Stimulated activated CD4-positive, alpha-beta T cell treated with anti-CD3 and anti-CD28 coated beads, Interleukin-15, amount 100 ng/mL, for 1 hour (primary cell): ENCODE data around the gene C2CD2.

Experiments used
- DNase-seq, 2 donors: peaks; one replicate each; pipeline ENCODE4 v3.0.0-alpha.2; 2020; ENCODE audit warnings: low read depth in 1 of 2, low spot score in 1 of 2

C2CD2 gene

DNA sequence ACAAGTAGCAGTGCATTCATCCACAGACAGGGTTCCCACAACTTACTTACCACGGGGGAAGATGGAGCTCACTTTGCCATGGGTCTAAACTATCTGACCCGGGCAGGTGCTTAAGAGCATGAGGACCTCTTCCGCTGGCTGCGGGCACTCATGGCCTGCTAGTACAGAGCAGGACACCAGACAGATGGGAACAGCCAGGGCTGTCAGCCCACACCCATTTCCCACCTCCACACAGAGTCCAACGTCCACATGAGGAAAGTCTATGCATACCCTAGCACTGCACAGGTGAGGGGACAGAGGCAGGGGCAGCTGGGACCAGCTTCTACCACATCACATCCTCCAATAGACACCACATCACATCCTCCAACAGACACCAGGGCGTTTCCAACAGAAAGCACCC lies 38.9 kb downstream of the C2CD2 start:
- DNase-seq: no peak

- no peak for DNase-seq
These were observed 39.5 kb downstream of the C2CD2 start for GRCh38 chr21:41914358-41914757.

GRCh38 chr21:41913230-41913629 lies 40.6 kb downstream of the C2CD2 start:
- no peak for DNase-seq

DNA sequence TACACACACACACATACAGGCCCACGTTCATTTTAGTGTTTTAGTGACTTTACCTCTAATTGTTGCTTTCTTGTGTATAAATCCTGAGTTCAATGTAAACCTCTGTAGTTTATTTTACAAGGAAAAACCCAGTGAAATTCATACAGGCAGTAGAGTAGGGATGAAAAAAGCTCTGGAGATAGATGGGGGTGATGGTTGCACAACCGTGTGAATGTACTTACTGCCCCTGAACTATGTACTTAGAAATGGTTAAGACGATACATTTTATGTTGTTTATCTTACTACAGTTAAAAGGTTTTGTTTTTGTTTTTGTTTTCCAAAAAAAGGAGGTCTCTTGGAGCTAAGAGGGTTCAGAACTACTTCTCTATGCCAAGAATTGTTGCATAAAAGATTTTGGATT lies 45.0 kb downstream of the C2CD2 start:
- DNase-seq: no peak

DNA sequence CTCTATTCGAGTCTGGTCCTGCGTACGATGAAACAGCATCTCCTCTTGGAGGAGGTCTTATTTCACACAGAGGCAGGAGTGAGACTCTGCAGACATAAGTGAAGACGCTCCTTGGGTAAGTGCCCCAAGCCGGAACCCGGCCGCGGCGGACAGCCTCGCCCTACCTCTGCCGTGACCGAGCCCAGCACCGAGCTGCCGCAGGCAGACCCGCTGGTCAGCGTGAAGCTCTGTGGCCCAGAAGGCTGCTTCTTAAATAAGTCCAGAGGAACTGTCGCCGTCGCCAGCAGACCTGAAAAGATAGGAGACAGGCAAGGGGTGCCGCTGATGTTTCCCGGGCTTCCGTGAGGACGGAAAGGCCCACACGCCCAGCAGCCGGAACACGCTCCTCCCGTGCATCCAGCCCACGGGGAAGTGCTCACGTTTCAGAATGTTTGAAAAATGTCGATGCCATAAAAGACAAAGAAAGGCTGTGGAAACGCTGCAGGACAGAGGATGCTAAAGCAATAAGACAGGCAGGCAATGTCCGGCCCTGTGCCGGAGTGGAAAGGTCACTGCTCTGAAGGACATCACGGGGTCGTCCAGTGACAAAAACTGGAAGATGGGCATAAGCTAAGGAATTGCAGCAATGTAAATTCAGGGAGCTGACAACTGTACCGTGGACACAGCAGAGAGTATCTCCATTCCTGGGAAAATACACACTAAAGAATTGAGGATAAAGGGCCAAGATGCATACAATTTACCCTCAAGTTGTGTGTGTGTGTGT lies 46.1 kb downstream of the C2CD2 start:
- no peak for DNase-seq

DNA sequence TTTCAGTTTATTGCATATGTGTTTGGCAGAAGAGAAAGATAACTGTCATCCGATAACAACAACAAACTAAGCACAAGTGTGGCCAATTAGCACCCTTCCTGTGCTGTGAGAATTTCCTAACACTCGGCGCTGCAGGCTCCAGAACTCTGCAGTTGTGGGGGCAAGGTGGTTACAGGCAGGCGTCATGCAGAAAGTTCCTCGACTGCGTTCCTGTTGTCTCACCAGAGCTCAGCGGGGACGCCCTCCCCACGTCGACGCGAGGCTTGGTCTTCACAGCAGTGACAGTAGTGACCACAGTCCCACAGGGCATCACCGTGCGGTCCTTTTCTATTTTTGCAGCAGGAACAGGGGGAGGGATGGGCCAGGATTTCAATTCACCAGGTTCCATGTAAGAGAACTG lies 47.0 kb downstream of the C2CD2 start:
- DNase-seq: no peak

DNA sequence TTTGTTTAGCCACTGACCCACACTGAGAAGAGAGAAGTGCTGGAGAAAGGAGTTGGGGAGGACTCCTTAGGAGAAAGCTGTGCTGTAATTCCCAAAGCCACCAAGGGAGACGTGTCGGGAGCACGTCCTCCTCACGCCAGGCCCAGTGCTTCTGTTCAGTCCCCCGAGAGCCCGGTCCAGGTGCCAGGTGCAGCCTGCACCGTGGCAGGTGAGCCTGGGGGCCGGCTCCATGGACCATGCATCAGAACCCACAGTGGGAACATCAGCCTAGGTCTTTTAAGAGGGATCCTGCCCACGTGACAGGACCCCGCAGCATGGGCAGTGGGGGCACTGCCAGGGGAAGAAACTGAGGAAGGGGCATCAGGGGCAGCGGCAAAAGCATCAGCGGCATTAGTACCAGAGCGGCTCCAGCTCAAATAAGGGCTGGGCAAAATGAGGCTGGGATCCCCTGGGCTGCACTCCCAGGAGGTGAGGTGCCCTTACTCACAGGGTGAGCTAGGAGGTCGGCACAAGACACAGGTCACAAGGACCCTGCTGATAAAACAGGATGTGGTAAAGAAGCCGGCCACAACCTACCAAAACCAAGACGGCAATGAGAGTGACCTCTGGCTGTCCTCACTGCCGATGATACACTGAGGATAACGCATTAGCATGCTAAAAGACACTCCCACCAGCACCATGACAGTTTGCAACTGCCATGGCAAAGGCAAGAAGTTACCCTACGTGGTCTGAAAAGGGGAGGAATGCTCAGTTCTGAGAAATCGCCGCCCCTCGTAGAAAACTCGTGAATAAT lies 50.1 kb downstream of the C2CD2 start:
- DNase-seq: no peak

GRCh38 chr21:41902946-41903345 lies 50.9 kb downstream of the C2CD2 start:
- no peak for DNase-seq

- DNase-seq: no peak
These were observed 52.0 kb downstream of the C2CD2 start for GRCh38 chr21:41901782-41902181.

DNA sequence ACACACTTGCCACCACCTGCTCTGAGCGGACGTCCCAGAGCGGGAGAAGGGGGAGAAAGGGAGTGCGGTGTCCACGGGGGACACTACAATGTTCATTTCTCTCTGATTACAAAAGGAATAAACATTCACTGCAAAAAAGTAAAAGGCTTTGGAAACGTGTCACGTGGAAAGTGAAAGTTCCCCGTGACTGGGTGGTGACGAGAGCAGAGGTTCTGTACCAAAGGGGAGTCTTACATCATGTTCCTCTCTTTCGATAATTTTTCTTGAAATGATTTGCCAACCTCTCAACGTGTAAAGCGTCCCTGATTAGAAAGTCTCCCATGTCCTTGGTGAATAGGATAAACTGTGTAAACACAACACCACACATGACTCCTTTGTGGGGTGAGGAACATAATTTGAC lies 52.7 kb downstream of the C2CD2 start:
- no peak for DNase-seq

GRCh38 chr21:41900401-41900800 lies 53.4 kb downstream of the C2CD2 start:
- DNase-seq: no peak

GRCh38 chr21:41899426-41900202 lies 54.2 kb downstream of the C2CD2 start:
- no peak for DNase-seq

GRCh38 chr21:41898998-41899397 lies 54.8 kb downstream of the C2CD2 start:
- DNase-seq: no peak

- DNase-seq: no peak
These were observed 56.1 kb downstream of the C2CD2 start for GRCh38 chr21:41897700-41898099.

GRCh38 chr21:41897047-41897669 lies 56.7 kb downstream of the C2CD2 start:
- no peak for DNase-seq

DNA sequence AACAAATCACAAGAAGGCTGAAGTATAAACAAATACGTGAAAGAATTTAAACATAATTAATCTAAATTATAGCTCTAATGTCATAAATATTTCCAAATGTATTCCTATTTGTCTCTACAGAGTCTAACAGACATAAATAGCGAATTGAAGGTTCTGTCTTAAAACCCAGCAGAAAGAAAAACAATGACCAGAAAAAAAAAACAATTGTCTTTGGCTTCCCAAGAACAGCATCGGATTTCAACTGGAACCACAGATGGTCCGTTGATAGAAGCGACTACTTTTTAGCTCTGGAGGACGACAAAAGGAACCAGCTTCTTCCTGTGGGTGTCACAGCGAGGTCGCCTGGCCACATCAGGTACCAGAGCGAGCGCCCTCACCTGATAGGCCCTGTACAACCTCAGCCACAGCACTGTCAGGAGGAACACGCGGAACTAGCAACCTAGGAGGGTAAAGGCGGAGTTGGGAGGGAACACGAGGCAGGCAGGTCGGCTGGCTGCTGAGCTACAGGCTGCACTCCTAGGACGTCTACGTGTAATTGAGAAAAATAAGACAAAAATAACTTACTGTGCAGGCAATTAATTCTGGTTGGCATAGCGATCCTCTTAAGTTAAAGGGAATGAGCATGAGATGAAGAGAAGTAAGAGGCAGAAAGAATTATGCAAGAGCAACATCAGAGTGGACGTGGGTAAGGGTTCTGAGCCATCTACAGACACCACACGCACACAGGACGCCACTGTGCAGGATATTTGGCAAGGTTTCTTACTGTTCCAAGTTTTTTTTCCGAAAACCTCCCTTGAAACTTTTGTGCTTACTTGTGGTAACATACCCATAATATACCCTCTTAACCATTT lies 58.0 kb downstream of the C2CD2 start:
- peak; percentile 21 to 22 for DNase-seq

- DNase-seq: no peak
These were observed 58.8 kb downstream of the C2CD2 start for GRCh38 chr21:41894922-41895557.

DNA sequence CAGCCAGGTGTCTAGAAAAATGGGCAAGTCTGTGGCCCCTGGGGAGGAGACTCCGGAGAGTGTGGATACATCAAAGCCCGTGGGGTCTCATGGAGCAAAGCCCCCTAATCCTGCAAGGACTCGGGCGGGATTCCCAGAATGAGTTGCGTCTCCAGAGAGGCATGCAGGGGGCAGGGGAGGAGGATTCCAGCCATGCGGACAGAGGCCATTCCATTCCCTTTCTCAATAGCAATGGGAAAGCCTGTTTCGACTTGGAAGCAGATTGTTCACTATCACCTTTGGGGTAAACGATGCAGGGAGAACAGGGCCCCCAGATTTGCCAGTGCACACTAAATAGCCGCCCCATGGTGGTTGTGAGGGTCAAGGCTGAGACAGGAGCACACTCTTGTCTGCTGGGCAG lies 59.3 kb downstream of the C2CD2 start:
- no peak for DNase-seq

DNA sequence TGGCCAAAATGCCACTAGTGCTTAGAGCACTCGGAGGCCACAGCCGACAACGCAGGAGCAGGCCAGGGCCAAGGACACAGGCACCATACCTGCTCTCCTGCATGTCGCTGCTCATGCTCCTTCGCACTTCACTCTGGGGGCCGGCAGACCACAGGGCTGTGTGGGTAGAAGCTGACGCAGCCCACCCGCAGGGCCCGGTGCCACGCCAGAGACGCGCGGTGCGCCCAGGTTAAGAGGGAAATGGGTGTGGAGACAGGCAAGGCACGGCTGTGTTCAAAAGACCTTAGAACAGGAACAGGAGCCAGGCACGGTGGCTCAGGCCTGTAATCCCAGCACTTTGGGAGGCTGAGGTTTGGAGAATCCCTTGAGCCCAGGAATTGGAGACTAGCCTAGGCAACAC lies 61.1 kb downstream of the C2CD2 start:
- DNase-seq: no peak

GRCh38 chr21:41891132-41891531 lies 62.7 kb downstream of the C2CD2 start:
- DNase-seq: no peak
